Suprapubic skin (tissue), 4 donors: ENCODE measurements around the gene ENDOU.

Experiments used
- EP300 ChIP-seq: sonication (generic); formaldehyde crosslinking; IDR thresholded peaks from one replicate; pipeline ENCODE4 v1.6.1; 2017; ENCODE audit warnings: antibody characterized with exemption
- POLR2A ChIP-seq, 2 donors: fragments of 450-650 bp; IDR thresholded peaks; one replicate each; pipeline ENCODE4 v1.6.1; 2017; ENCODE audit warnings: antibody characterized with exemption in 2 of 2, mild to moderate bottlenecking in 2 of 2, moderate library complexity in 2 of 2
- POLR2AphosphoS5 ChIP-seq, 3 donors: sonication (generic); formaldehyde crosslinking; IDR thresholded peaks; one replicate each; pipeline ENCODE4 v1.6.1; 2017; ENCODE audit warnings: antibody characterized with exemption in 3 of 3
- TF ChIP-seq, protein P1 (sequence below), 2 donors: fragments of 200-600 bp in 1 of 2; fragments of 450-650 bp in 1 of 2; sonication (generic) in 1 of 2; IDR thresholded peaks; one replicate each; pipeline ENCODE4 v1.5.1; 2016 to 2019; ENCODE audit warnings: antibody characterized with exemption in 2 of 2, mild to moderate bottlenecking in 1 of 2, moderate library complexity in 1 of 2

DNA sequence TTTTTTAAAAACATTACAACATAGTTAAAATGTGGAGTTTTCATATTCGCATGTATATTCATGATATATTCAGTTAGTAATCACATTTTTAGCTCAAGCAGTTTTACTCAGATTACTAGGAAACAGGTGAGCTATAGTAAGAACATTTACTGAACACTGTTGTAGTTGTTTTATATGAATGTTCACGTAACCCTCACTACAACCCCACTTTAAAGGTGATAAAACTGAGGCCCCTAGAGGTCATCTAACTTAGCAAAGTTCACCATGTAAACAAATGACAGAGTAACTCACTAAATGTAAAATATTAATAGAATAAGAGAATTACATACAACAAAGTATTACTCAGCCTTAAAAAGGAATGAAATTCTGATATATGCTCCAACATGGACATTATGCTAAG is 45.5 kb downstream of the ENDOU start:
- TF ChIP-seq, protein P1, sequence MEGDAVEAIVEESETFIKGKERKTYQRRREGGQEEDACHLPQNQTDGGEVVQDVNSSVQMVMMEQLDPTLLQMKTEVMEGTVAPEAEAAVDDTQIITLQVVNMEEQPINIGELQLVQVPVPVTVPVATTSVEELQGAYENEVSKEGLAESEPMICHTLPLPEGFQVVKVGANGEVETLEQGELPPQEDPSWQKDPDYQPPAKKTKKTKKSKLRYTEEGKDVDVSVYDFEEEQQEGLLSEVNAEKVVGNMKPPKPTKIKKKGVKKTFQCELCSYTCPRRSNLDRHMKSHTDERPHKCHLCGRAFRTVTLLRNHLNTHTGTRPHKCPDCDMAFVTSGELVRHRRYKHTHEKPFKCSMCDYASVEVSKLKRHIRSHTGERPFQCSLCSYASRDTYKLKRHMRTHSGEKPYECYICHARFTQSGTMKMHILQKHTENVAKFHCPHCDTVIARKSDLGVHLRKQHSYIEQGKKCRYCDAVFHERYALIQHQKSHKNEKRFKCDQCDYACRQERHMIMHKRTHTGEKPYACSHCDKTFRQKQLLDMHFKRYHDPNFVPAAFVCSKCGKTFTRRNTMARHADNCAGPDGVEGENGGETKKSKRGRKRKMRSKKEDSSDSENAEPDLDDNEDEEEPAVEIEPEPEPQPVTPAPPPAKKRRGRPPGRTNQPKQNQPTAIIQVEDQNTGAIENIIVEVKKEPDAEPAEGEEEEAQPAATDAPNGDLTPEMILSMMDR (IDR thresholded peaks at IDR 0.05): no peak
- TF ChIP-seq POLR2A (IDR thresholded peaks at IDR 0.05): no peak
- no peak for TF ChIP-seq POLR2AphosphoS5 (IDR thresholded peaks at IDR 0.05)
- TF ChIP-seq EP300: no peak
